GM21717 (cell line): ENCODE data around the gene ZFHX2.

Source experiments
- ATAC-seq: cut with Tn5 transposase; IDR thresholded peaks from one replicate; pipeline ENCODE4 v1.9.1; 2021; ENCODE audit warnings: mild to moderate bottlenecking, moderate library complexity; ENCODE audit not compliant: unreplicated experiment

Gene ZFHX2

GRCh38 chr14:23573384-23574015, 21.9 kb upstream of the ZFHX2 start:
- ATAC-seq: no peak

GRCh38 chr14:23572836-23573235, 21.3 kb upstream of the ZFHX2 start:
- ATAC-seq: no peak

GRCh38 chr14:23572524-23572828, 20.9 kb upstream of the ZFHX2 start:
- ATAC-seq: no peak

- no peak for ATAC-seq
These were observed 20.3 kb upstream of the ZFHX2 start for GRCh38 chr14:23571701-23572523.

- no peak for ATAC-seq
These were observed 19.4 kb upstream of the ZFHX2 start for GRCh38 chr14:23570806-23571483.

GRCh38 chr14:23569443-23570151, 18.0 kb upstream of the ZFHX2 start:
- no peak for ATAC-seq

- ATAC-seq: no peak
These were observed 17.2 kb upstream of the ZFHX2 start for GRCh38 chr14:23568600-23569331.

GRCh38 chr14:23568021-23568599, 16.5 kb upstream of the ZFHX2 start:
- ATAC-seq: no peak

GRCh38 chr14:23567186-23568020, 15.8 kb upstream of the ZFHX2 start, which contains the start of gene AP1G2:
Gene AP1G2 (minus strand): TSS chr14:23567791. CDS start chr14:23567314, 477 bp downstream.
- peak; percentile 71 for ATAC-seq

GRCh38 chr14:23566778-23567185, 15.2 kb upstream of the ZFHX2 start:
- ATAC-seq: peak; percentile 10

GRCh38 chr14:23566112-23566777, 14.7 kb upstream of the ZFHX2 start:
- ATAC-seq: no peak

GRCh38 chr14:23565626-23566025, 14.1 kb upstream of the ZFHX2 start:
- ATAC-seq: no peak

- ATAC-seq: no peak
These were observed 13.3 kb upstream of the ZFHX2 start for GRCh38 chr14:23564876-23565275.

- no peak for ATAC-seq
These were observed 12.7 kb upstream of the ZFHX2 start for GRCh38 chr14:23564181-23564812.

GRCh38 chr14:23563473-23564180, 12.1 kb upstream of the ZFHX2 start:
- no peak for ATAC-seq

- no peak for ATAC-seq
These were observed 11.4 kb upstream of the ZFHX2 start for GRCh38 chr14:23562822-23563472.
